ENCODE measurements around the gene MUC13. TPM values are rescaled to one million over a fixed set of nuclear protein-coding genes. Genes with fewer than 3 reads are reported as not detected.
"Not testable (repeated sequence)": the region's sequence is repeated elsewhere in the genome, so short reads cannot be mapped to it uniquely, and the experiment has no call there.

Gene MUC13
- total and polyA plus RNA-seq, 2 experiments from 2014 or later = 84.4 to 297 TPM

- H4K20me1 ChIP-seq (ENCODE audit: insufficient read depth, poor library complexity, severe bottlenecking) = no peaks in the 10 kb centered on the region
- H3K9me3 ChIP-seq (ENCODE audit: low read depth) = no peaks in the 10 kb centered on the region
- no peak for DNase-seq (ENCODE audit: low spot score)
- H3K4me2 ChIP-seq = no peak overlapping the region
- H3K4me1 ChIP-seq (ENCODE audit: insufficient read depth) = peaks cover 12% of the 10 kb centered on the region
- H3K79me2 ChIP-seq = no peaks in the 10 kb centered on the region
- no peaks in the 10 kb centered on the region for H3K9me2 ChIP-seq (replicated peaks; ENCODE audit: insufficient read depth)
- no peak overlapping the region for H2AFZ ChIP-seq
- H3K4me3 ChIP-seq = no peak overlapping the region
- no peaks in the 10 kb centered on the region for H3K27me3 ChIP-seq
- TF ChIP-seq CTCF (IDR thresholded peaks at IDR 0.05; ENCODE audit: poor library complexity) (no peak), EZH2phosphoT487 (IDR thresholded peaks at IDR 0.05; ENCODE audit: low read depth, severe bottlenecking, unreplicated experiment) (no peak), EZH2 (IDR thresholded peaks at IDR 0.05; ENCODE audit: borderline replicate concordance) (no peak)
- no peaks in the 10 kb centered on the region for H3K36me3 ChIP-seq (replicated peaks; ENCODE audit: insufficient read depth, low read depth)
- H3K27ac ChIP-seq = peak overlapping the region; percentile 67
- WGBS (ENCODE audit: low lambda C conversion rate, missing lambda C conversion rate) = 60% methylated on average over 3 of the region's 3 CpGs
Measured at GRCh38 chr3:124960105-124960504, 25.6 kb upstream of the MUC13 start.

DNA sequence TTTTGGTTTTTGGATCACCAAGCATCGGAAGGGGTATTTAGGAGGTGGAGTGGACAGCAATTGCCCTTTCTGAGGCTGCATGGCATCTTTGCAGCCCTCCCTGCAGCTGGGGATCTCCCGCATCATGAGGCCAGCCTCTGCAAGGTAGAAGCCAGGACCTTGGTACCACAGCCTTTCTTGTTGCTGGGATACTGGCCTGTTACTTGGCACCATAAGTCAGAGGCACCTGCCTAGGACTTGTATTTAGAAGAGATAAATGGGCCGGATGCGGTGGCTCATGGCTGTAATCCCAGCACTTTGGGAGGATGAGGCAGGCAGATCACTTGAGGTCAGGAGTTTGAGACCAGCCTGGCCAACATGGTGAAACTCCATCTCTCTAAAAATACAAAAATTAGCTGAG, 23.4 kb upstream of the MUC13 start:
- not testable (repeated sequence) for H3K9me2 ChIP-seq (replicated peaks; ENCODE audit: insufficient read depth); H3K27me3 ChIP-seq; H3K4me3 ChIP-seq; H3K9me3 ChIP-seq (ENCODE audit: low read depth); H2AFZ ChIP-seq; H4K20me1 ChIP-seq (ENCODE audit: insufficient read depth, poor library complexity, severe bottlenecking); H3K27ac ChIP-seq; DNase-seq (ENCODE audit: low spot score); H3K36me3 ChIP-seq (replicated peaks; ENCODE audit: insufficient read depth, low read depth); H3K4me2 ChIP-seq; H3K79me2 ChIP-seq; H3K4me1 ChIP-seq (ENCODE audit: insufficient read depth)
- 92% methylated on average over 4 of the region's 4 CpGs for WGBS (ENCODE audit: low lambda C conversion rate, missing lambda C conversion rate)

DNA sequence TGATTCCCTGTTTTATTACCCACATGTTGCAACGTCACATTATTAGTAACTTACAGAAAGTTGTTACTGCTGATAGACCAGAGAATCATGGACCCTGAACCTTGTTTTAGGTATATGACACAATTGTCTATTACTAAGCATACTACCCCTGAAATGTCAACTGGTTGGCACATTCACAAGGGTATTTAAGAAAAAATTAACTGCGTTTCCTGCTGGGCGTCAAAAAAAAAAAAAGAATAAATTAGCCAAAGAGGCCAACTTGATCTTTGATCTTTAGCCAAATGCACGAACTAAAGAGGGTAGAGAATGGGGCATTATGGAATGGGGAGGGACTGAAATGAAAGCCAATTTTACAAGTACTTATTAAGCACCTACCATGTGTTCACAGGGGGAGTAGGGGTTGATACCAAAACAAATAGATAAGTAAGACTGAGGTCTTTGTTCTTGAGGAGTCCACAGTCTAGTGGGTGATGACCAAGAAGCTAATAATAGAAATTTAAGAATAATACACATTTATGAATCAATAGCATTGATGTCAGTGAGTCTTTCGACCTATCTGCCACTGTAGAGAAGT, 17.8 kb upstream of the MUC13 start:
- TF ChIP-seq CTCF (IDR thresholded peaks at IDR 0.05; ENCODE audit: poor library complexity) = no peak
- no peak for TF ChIP-seq EZH2phosphoT487 (IDR thresholded peaks at IDR 0.05; ENCODE audit: low read depth, severe bottlenecking, unreplicated experiment)
- TF ChIP-seq EZH2 (IDR thresholded peaks at IDR 0.05; ENCODE audit: borderline replicate concordance) = no peak
- H3K36me3 ChIP-seq (replicated peaks; ENCODE audit: insufficient read depth, low read depth) = no peaks in the 10 kb centered on the region
- H3K79me2 ChIP-seq = no peaks in the 10 kb centered on the region
- H2AFZ ChIP-seq = no peak overlapping the region
- WGBS (ENCODE audit: low lambda C conversion rate, missing lambda C conversion rate) = 80% methylated on average over 5 of the region's 5 CpGs
- no peak overlapping the region for H3K4me3 ChIP-seq
- no peak for DNase-seq (ENCODE audit: low spot score)
- H3K4me2 ChIP-seq = no peak overlapping the region
- H4K20me1 ChIP-seq (ENCODE audit: insufficient read depth, poor library complexity, severe bottlenecking) = no peaks in the 10 kb centered on the region
- no peaks in the 10 kb centered on the region for H3K4me1 ChIP-seq (ENCODE audit: insufficient read depth)
- peak overlapping the region; percentile 84 for H3K27ac ChIP-seq
- H3K9me3 ChIP-seq (ENCODE audit: low read depth) = no peaks in the 10 kb centered on the region
- H3K27me3 ChIP-seq = no peaks in the 10 kb centered on the region
- no peaks in the 10 kb centered on the region for H3K9me2 ChIP-seq (replicated peaks; ENCODE audit: insufficient read depth)

DNA sequence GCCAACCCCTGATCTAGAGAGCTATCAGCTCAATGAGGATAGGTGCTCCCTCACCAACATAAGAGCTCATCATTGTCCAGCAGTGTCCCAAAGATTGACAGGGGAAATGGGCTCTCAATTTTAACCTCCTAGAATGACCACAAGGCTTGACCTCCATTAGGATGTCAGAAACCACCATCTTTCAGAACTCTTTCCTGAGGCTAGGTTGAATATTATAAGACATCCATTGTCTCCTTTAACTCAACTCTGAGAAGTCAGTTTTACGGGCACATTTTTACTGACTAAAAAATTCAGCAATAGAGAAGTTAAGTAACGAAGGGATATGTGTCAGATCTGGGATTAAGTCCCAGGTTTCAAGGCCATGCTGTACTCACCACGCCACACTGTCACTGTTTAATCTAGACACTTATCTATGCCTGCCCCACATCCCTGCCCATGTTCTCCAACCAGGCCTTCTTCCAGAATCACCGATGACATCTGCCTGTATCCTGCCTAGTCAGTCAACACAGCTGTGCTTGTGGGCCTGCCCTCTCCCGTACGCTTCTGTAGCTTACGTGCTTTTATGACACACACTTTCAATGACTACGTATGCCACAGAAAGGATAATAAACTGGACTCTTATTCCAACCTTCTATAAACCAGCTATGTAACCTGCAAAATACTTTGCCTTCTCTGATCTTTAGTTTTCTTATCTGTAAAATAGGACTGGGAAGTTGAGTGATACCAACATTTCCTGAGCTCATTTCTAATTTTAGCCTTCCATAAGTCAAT, 17.1 kb upstream of the MUC13 start:
- no peaks in the 10 kb centered on the region for H3K4me1 ChIP-seq (ENCODE audit: insufficient read depth)
- H3K9me3 ChIP-seq (ENCODE audit: low read depth) = no peaks in the 10 kb centered on the region
- peak overlapping the region; percentile 84 for H3K27ac ChIP-seq
- no peak overlapping the region for H3K4me2 ChIP-seq
- peak; percentile 59 for DNase-seq (ENCODE audit: low spot score)
- no peak overlapping the region for H2AFZ ChIP-seq
- no peak for TF ChIP-seq EZH2 (IDR thresholded peaks at IDR 0.05; ENCODE audit: borderline replicate concordance)
- no peak for TF ChIP-seq EZH2phosphoT487 (IDR thresholded peaks at IDR 0.05; ENCODE audit: low read depth, severe bottlenecking, unreplicated experiment)
- TF ChIP-seq CTCF (IDR thresholded peaks at IDR 0.05; ENCODE audit: poor library complexity) = no peak
- WGBS (ENCODE audit: low lambda C conversion rate, missing lambda C conversion rate) = 68% methylated on average over 8 of the region's 8 CpGs
- no peaks in the 10 kb centered on the region for H4K20me1 ChIP-seq (ENCODE audit: insufficient read depth, poor library complexity, severe bottlenecking)
- H3K9me2 ChIP-seq (replicated peaks; ENCODE audit: insufficient read depth) = no peaks in the 10 kb centered on the region
- no peaks in the 10 kb centered on the region for H3K79me2 ChIP-seq
- no peak overlapping the region for H3K4me3 ChIP-seq
- H3K36me3 ChIP-seq (replicated peaks; ENCODE audit: insufficient read depth, low read depth) = no peaks in the 10 kb centered on the region
- H3K27me3 ChIP-seq = no peaks in the 10 kb centered on the region

All from hepatocyte (in vitro differentiated cells).